ENCODE results near the gene TMEM184A.

Gene TMEM184A

DNA sequence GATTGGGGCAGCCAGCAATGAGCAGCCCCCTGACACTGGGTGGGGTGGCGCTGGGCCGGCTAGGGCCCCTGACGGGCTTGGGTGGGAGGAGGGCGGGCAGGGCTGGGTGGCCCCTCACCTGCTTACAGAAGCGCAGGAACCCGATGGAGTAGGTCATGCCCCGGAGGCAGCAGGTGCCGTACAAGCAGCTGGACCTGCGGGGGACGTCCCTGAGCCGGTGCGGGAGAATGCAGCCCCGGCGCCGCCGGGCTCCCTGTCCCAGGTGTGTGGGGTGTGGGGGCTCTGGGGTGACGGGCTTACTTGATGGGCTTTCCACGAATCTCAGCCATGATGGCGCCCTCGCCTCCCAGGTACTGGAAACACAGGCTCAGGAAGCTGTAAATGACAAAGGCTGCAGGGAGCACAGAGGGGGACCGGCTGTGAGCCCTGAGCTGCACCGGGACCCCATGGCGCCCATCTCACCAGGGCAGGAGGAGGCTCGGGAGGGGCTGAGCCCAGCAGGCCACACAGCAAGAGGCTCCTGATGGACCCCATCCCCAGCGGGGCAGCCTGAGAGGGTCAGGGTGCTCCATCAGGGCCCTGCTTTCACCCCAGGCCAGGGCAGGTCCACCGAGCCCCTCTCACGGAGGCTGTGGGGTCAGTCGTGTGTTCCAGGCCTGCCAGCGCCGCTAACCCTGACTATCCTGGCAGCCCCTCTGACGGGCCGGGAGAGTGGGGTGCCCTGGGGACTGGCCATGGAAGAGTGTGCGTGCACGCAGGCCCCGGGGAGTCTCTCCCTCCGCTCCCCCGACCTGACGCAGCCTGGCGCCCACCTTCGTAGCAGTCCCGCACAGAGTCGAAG is 5.8 kb downstream of the TMEM184A start:
- DNase-seq (ENCODE audit: low read depth), result no peak

DNA sequence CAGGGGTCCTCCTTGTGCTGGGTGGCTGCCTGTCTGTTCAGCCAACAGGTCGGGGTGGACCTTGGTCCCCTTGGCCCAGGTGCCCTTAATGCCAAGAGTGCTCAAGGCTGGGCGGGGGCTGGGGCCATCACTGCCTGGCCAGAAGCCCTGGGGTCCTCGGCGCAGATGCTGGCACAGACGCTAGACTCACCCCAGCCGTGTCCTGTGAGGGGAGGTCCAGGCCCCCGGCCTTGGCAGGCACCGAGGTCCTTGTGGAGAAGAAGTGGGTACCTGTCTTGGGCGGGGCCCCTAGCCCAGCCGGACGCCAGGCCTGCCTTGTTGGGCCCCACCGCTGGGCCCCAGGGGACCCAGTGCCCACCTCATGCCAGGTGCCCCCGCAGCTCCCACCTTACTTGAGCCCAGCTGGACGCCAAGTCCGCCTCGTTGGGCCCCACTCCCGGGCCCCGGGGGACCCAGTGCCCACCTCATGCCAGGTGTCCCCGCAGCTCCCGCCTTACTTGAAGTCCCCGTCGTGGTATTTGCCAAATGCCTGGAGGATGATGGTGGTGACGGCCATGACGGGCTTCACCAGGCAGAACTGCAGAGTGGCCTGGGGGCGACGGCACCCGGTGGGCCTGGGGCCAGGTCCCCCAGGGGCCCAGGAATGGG is 6.5 kb downstream of the TMEM184A start:
- DNase-seq (ENCODE audit: low read depth), result no peak

DNA sequence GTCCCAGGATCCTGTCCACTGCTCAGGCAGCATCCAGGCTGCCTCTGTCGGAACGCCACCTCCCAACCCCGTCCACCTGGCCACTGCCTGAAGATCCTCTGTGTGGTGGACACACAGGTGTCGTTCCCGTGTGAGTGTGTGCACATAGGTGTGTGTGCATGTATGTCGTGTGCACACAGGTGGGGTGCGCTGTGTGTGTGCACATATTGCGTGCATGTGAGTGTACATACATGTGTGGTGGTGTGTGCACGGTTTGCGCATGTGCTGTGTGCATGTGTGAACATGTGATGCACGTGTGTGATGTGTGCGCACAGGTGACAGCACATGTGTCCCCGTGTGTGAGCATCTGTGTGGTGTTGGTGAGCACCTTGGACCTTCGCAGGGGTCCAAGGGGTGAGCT is 7.1 kb downstream of the TMEM184A start:
- DNase-seq (ENCODE audit: low read depth), result no peak

DNA sequence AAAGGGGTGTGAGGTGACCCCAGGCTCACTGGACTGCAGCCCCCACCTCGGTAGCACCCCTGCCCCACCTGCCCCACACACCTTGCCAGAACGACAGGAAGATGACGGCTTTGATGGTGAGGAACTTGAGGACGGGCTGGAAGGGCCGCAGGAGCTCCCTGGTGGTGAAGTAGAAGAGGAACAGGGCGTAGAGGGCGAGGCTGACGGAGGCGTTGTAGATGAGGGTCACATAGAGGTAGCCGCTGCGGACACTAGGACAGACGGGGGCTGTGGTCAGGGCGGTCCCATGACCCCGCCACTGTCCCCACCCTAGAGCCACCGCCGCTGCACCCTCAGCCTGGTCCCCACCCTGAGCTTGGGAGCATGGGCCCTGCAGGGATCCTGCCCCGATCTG is 7.6 kb downstream of the TMEM184A start:
- no peak for DNase-seq (ENCODE audit: low read depth)

DNA sequence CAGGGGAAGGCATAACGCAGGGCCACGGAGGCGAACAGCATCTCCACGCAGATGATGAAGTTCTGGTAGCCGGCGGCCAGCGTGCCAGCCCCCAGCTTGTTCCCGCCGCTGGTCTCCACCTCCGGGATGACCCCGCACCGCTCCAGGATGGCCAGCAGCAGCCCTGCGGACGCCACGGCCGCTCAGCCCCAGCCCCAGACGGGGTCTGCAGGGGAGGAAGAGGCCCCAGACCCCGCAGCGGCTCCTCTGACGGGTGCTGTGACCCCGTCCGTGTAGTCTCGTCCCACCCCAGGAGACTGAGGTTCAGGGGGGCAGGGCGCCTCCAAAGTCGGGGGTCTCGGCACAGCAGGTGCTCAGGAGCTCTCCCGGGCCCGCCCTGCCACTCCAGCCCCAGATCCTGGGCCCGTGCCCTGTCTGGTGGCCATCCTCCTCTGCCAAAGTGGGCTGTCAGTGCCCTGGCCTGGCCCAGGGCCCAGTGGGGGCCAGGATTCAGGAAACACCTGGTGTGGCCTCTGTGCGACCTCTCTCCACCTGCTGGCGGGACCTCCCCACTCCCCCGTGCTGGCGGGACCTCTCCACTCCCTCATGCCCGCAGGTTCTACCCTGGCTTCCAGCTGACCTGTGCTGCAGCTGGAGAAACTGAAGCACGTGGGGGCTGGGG is 8.1 kb downstream of the TMEM184A start:
- DNase-seq (ENCODE audit: low read depth), result no peak

DNA sequence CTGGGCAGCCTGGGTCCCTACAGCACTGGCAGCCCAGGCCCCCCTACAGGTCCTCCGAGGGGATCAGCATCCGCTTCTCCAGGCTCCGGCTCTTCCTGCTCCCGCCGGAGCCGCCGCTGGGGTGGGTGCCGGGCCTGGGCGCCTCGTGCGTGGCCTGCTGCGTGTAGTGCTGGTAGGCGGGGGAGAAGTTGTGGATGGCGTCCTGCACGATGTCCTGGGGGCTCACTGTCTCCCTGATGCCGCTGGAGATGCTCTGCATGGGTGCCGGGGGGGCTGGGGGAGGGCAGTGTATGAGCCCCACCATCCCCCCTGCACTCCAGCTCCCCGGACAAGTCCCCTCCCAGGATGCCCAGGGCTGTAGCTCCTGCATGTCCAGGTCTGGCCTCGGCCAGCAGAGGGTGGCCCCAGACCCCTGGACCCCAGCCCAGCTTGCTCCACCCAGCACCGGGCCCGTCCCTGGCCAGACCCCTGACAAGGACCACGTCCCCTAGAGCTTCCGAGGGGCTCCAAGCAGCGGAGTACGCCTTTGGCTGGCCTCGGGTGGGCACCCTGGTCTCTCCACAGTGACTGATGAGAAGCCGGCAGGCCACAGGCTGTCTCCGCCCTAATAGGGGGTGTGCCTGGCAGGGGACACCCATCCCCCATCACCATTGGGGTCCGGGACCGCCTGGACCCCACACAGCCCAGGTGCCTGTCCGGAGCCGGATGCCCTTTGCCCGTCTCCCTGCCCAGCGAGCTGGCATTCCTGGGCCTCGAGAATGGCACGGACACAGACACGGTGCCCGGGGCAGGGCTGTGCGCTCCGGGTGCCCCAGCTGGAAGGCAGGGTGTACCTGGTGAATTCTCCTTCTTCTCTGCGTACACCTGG is 8.9 kb downstream of the TMEM184A start:
- no peak for DNase-seq (ENCODE audit: low read depth)

DNA sequence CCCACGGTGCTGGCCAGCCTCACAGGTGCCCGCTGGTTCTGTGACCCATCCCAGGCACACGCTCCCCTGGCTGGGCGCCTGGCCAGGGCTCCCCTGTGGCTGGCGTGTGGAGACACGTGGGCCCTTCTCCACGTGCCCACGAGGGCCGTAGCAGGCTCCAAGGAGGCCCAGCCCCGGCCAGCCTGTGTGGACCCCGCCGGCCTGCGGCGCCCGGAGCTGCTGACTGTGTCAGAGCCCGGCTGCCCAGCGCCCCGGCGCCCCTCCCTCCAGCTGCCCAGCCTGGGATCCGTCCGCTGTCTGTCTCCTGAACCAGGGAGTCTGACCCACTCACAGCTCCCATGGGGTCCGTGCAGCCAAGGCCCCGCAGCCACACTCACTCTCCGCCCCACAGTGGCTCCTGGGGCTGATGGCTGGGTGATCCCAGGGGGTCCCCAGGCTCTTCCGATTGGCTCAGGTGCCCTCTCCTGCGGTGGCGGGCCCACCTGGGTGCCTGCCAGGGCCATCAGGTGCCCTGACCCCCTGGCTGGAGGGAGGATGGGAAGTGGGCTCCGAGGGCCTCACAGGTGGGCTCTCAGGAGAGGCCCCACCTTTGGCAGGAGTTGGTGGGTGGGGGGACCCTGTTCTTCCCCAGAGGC is 9.6 kb downstream of the TMEM184A start:
- DNase-seq (ENCODE audit: low read depth), result no peak

DNA sequence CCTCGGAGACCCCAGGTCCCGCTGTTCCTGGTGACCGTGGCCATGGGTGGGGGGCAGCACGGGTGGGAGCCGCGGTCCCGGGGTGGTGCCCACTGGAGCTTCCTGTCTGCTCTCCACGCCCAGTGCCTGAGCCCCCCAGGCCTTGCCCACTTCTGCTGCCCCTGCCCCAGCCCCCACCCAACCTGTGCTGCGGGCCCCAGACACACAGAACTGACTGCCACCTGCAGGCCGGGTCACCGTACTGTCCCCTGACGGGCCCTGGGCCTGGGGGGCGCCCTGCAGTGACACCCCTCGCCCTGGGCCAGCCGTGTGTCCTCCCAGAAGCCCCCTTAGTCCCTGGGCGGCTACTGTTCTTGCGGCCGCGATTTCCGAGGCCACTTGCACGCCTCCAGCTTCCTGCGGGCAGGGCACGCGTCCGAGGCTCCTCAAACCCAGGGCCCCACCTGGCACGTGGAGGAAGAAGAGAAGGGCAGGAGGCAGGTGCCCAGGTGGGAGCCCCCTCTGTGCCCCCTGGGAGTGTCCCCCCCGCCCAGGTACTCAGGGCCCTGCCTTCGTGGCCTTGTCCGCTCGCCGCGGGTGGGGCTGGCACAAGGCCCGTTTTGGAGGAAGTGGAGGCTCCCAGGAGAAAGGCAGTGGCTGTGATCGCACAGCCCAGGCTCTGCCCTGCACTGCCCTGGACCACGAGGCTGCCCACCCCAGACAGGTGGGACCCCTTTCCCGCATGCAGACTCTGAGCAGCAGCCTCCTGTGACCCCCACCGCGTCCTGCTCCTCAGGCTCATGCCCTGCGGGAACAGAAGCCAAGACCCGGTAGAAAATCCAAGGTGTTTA is 10.4 kb downstream of the TMEM184A start:
- DNase-seq (ENCODE audit: low read depth), result no peak

DNA sequence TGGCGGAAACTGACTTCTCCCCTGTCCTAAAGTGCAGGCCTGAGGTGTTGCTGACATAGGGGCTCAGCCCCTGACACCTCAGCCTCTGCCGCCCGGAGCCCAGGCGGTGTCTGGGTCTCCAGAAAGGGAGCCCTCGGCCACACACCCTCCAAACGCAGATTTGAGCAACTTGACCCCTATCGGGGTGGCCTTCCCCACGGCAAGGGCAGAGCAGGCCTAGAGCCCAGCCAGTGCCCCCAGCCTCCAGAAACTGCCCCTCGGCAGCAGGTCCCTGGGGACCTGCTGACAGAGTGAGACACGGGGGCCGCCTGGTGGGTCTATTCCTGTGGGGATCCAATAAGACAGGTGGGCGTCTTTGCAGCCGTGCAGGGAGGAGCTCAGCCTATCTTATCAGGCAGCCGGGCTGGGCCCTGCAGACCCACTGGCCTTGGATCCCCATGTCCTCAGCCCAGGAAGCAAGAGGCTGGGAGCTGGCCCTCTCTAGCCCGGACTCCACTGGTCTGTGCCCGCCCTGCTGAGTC is 11.0 kb downstream of the TMEM184A start:
- DNase-seq (ENCODE audit: low read depth), result no peak

DNA sequence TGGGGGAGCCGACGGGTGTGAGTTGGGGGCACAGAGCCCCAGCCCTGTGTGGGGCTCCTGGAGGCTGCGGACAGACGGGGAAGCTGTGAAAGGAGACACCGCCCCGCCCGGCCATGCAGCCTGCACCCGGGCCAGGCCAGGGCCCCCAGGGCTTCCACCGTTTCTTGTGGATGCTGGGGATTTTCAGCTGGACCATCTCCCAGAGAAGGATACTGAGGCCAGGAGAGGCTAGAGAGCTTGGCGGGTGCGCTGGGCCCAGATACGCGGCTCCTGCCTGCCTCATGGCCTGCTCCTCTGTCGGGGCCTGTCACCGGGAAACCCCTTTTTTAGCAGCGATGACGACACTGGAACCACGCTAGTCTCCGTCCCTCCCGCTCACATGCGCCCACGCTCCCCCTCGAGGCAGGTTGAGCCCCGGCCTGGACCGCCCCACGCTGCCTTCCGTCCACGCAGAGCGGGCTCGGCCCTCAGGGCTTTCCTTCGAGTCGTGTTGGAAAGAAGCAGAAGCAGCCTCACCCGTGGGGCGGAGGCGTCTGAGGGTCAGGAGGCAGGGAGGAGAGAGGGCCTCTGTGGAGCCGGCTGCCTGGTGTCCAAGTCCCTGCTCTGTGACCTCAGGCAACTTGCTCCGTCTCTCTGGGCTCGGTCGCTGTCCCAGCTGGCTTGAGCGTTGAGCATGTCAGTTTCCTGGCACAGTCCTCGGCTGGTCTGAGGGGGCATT is 11.7 kb downstream of the TMEM184A start:
- DNase-seq (ENCODE audit: low read depth), result no peak

DNA sequence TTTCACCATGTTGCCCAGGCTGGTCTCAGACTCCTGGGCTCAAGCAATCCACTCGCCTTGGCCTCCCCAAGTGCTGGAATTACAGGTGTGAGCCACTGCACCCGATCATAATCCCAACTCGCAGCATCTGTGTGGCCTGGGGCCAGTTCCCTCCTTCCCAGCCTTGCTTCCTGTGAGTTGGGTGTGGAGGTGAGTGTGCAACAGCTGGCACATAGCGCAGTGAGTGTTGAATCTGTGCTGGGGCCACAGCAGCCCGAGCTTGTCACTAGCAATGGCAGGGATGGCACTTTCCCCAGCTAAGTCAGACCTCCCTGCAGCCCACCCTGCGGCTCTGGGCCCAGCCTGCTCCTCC is 12.2 kb downstream of the TMEM184A start:
- DNase-seq (ENCODE audit: low read depth), result no peak

DNA sequence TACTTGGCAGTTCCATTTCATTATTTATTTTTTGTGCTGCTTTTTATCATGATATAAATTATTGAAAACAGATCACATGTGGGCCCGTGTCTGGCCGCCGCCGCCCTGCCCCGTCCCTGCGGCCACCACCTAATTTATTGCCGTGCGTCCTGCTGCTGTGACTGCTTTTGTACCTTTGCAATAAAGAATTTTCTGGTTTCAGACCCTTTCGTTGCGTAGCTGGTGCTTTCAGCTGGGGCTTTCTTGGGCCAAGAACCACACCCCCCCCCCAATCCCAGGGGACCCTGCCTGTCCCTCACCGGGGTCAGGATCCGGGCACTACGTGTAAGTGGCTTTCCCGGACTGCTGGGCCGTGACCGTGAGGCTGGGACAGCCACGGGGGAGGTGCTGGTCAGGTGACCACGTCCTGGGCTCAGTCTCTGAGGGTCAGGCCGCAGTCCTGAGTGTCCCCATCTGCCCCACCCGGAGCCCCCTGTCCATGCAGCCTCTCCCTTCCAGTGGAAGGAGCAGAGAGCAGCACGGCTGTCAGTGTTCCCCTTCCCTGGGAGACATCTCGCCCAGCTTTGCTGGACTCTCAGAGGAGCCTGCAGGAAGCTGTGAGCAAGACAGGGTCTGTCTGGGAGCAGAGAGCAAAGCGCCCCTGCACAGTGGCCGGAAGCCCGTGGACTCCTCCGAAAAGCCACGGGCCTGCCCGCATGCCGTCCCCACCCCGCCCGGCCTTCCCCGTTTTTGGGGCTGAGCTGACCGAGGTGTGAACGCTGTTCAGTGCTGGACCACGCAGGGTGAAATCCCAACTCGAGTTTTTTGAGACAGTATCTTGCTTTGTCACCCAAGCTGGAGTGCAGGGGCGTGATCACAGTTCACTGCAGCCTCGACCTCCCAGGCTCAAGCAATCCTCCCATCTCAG is 12.9 kb downstream of the TMEM184A start:
- no peak for DNase-seq (ENCODE audit: low read depth)

DNA sequence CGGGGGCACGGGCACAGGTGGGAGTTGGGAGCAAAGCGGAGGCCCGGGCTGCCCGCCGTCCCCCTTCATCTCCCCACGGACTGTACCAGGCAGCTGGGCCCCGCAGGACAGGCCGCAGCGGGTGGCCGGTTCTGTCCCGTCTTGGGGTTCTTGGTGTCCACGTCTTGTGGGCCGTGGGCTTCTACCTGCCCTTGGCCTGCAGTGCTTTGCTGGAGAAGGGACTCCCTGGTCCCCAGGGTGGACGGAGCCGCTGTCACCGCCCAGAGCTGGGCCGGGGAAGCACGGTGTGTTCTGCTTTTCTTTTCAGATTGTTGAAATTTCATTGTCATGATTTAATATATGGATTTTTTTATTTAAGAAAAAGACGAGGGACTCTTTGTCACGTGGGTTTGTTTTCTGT is 13.7 kb downstream of the TMEM184A start:
- DNase-seq (ENCODE audit: low read depth), result no peak

DNA sequence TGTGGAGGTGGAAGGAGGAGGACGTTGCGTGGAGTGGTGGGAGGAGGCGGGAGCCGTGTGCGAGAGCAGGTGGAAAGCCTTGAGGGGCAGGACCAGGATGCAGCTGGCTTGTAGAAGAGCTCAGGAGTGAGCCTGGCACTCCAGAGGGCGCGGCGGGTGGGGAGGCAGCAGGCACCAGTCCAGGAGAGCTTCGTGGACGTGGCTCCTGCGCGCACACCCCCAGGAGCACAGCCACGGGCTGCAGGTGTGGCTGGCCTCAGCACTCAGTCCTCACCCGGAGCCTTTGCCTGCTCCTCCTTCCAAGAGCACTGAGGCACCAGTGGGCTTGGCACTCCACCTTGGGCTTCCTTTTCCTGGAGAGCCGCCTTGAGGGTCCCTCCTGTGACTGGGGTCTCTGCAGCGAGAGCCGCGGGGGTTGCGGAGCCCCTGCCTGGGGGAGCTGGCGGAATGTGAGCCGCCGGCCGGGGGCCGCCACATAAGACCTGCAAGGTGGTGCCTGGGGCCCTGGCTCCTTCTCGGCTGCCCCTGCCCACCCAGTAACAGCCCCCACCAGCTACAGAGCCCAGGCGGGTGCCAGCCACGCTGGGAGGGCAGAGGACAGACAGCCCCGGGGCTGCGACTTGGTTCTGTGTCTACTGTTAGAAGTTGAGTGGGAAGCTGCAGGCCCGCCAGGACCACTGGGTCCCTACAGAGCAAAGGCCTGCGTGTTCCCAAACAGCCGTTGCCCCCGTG is 14.4 kb downstream of the TMEM184A start:
- no peak for DNase-seq (ENCODE audit: low read depth)

DNA sequence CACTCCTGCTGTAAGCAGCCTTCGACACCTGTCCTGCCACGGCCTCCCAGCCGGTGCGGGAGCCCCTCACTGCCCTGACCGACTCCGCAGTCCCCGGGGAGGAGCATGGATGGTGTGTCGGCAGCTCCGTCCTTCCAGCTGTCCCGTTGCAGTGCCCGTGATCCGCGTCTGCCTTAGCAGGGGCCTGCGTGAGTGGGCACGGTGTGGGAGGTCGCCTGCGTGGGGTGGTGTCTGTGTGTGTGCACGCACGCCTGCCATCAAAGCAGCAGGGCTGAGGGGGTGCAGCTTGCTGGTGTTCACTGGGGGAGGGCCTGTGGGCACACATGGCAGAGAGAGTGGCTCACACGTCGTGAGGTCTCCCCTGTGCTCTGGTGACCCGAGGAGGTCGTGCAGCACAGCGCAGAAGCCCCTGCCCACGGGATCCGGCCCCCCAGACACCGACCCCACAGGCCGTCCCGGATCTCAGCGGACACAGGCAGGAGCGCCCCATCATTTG is 15.2 kb downstream of the TMEM184A start:
- DNase-seq (ENCODE audit: low read depth), result no peak

DNA sequence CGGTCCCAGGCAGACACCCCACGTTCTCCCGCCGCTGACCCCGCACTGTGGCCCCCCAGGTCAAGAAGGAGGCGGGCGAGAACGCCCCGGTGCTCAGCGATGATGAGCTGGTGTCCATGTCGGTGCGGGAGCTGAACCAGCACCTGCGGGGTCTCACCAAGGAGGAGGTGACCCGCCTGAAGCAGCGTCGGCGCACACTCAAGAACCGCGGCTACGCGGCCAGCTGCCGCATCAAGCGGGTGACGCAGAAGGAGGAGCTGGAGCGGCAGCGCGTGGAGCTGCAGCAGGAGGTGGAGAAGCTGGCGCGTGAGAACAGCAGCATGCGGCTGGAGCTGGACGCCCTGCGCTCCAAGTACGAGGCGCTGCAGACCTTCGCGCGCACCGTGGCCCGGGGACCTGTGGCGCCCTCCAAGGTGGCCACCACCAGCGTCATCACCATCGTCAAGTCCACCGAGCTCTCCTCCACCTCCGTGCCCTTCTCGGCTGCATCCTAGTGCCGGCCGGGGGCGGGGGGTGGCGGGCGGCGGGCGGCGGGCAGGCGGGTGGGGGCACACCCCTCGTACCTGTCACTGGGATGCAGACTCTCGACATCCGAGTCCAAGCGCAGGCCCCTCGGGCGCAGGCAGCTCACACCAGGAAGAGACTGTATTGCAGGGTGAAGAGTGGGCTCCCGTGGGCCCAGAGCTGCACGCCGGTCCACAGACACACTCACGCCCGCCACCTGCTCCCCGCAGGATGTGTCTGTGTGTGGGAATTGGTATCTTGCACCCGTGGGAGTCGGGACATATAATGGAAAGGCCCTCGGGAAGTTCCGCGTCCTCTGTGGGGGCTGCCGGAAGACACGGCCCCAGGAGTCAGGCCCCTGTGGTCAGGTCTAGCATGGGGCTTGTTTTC is 15.9 kb downstream of the TMEM184A start:
- no peak for DNase-seq (ENCODE audit: low read depth)

All from non-pigmented ciliary epithelial cell (primary cell).